Prostate gland (tissue), 2 donors: ENCODE data around the gene HNRNPUL1. TPM values are rescaled to one million over a fixed set of nuclear protein-coding genes. Genes with fewer than 3 reads are reported as not detected.
A peak's percentile ranks its signal among the peaks of the same experiment; 100 is the strongest.
"Not testable (repeated sequence)": the region's sequence is repeated elsewhere in the genome, so short reads cannot be mapped to it uniquely, and the experiment has no call there.

ENCODE experiments used
- DNase-seq: peaks from one replicate; pipeline ENCODE4 v3.0.0-alpha.2; 2019; ENCODE audit warnings: low spot score
- H3K27ac ChIP-seq, 2 donors: fragments of 200-600 bp; sonication (generic); 2 replicates each; pipeline ENCODE4 v1.5.1; 2017 to 2019
- H3K27me3 ChIP-seq: fragments of 200-600 bp; sonication (generic); replicated peaks from 2 replicates; pipeline ENCODE4 v1.5.1; 2019; ENCODE audit not compliant: insufficient read depth
- H3K36me3 ChIP-seq, 2 donors: fragments of 200-600 bp; sonication (generic); 1 replicate in 1 of 2; 2 replicates in 1 of 2; pipeline versions ENCODE4 v1.5.1 to v1.8.1; 2017 to 2019
- H3K4me1 ChIP-seq: fragments of 200-600 bp; sonication (generic); replicated peaks from 2 replicates; pipeline ENCODE4 v1.5.1; 2019
- H3K4me3 ChIP-seq, 2 donors: fragments of 200-600 bp; sonication (generic); 2 replicates each; pipeline ENCODE4 v1.5.1; 2017 to 2019
- H3K9me3 ChIP-seq: fragments of 200-600 bp; sonication (generic); 2 replicates; pipeline ENCODE4 v1.5.1; 2017
- POLR2A ChIP-seq: fragments of 450-650 bp; IDR thresholded peaks from one replicate; pipeline ENCODE4 v1.6.1; 2016; ENCODE audit warnings: antibody characterized with exemption, mild to moderate bottlenecking
- POLR2AphosphoS5 ChIP-seq: sonication (generic); formaldehyde crosslinking; IDR thresholded peaks from one replicate; pipeline ENCODE4 v1.6.1; 2017; ENCODE audit warnings: antibody characterized with exemption
- WGBS: methylation state at CpG from one replicate; pipeline ENCODE4 v1.1.5; 2018; 5-methylcytosine and 5-hydroxymethylcytosine counted together
- intact Hi-C: fragments of 100-400 bp; cut with DNase I; formaldehyde crosslinking; loops from one replicate; pipeline ENCODE4 v1.14.2; 2022
- total RNA-seq, 2 donors: library from RNA; depleted of rRNA; stranded (reverse); fragments of >200 nt; gene quantifications; one replicate each; pipeline ENCODE4 v1.1.0, GENCODE V29; 2016
- TF ChIP-seq, protein P1 (sequence below), 4 experiments: fragments of 200-600 bp in 2 of 4; fragments of 450-650 bp in 2 of 4; sonication (generic) in 2 of 4; IDR thresholded peaks; 1 replicate in 3 of 4; 2 replicates in 1 of 4; pipeline ENCODE4 v1.5.1; 2016 to 2019; ENCODE audit warnings: antibody characterized with exemption in 4 of 4, mild to moderate bottlenecking in 2 of 4, moderate library complexity in 2 of 4

The HNRNPUL1 gene
- total RNA-seq, 2 donors from 2014 or later: 133 to 183 TPM

DNA sequence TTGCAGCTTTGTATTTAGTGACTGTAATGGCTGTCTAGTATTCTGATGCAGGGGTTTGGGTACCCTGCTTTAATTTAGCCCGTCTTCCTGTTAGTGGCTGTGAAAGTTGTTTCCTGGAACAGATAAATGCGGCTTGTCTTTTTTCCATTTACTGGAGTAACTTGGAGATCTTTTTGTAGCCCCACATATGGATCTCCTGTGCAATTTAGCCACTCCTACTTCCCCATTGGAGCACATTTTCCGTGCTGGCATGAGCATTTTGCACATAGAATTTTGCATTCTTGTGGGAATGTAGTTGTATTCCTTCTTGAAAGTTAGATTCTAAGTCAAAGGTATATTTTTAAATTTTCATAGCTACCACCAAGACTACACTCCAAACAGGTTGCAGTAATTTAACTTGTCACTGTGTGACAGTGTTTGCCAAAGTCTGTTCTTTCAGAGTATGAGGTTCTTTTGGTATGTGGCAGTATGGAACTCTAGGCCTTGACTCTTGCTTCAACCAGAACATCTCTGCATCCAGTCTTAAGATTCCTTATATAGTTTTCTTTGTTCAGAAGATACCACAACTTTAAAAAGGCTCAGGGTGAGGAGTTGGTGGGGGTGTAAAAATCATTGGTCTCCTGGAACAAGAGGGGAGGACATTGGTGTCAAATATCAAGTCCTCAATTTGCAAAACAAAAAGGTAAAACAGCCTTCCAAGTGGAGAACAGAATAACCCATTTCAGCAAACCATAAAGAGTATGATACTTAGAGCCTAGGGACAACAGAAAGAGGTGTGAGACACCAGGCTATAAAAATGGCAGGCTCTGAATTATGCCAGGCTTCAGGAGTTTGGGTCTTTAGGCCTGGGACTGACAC is 24.7 kb downstream of the HNRNPUL1 start:
- TF ChIP-seq, protein P1, sequence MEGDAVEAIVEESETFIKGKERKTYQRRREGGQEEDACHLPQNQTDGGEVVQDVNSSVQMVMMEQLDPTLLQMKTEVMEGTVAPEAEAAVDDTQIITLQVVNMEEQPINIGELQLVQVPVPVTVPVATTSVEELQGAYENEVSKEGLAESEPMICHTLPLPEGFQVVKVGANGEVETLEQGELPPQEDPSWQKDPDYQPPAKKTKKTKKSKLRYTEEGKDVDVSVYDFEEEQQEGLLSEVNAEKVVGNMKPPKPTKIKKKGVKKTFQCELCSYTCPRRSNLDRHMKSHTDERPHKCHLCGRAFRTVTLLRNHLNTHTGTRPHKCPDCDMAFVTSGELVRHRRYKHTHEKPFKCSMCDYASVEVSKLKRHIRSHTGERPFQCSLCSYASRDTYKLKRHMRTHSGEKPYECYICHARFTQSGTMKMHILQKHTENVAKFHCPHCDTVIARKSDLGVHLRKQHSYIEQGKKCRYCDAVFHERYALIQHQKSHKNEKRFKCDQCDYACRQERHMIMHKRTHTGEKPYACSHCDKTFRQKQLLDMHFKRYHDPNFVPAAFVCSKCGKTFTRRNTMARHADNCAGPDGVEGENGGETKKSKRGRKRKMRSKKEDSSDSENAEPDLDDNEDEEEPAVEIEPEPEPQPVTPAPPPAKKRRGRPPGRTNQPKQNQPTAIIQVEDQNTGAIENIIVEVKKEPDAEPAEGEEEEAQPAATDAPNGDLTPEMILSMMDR (IDR thresholded peaks at IDR 0.05): no peak
- no peak for TF ChIP-seq POLR2A
- no peak for TF ChIP-seq POLR2AphosphoS5
- DNase-seq: no peak
- intact Hi-C loops: no loop called here
- peaks cover 14 to 17% of the 10 kb centered on the region in 2 donors for H3K36me3 ChIP-seq
- no peaks in the 10 kb centered on the region for H3K27me3 ChIP-seq
- no peaks in the 10 kb centered on the region for H3K4me1 ChIP-seq
- H3K4me3 ChIP-seq: no peak overlapping the region
- H3K27ac ChIP-seq: no peak overlapping the region
- no peaks in the 10 kb centered on the region for H3K9me3 ChIP-seq
- WGBS: 85% methylated on average over 3 of the region's 3 CpGs

DNA sequence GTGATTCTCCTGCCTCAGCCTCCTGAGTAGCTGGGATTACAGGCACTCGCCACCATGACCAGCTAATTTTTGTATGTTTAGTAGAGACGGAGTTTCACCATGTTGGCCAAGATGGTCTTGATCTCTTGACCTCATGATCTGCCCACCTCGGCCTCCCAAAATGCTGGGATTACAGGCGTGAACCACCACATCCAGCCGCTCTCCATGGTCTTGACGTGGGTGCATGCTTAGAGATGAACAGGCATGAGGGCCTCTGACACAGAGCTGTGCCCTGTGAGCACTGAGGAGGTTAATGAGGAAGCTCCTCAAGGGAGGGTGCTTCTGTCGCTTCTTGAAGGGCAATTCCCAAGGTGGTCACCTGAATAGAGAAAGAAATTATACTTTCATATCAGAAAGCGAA is 25.6 kb downstream of the HNRNPUL1 start:
- DNase-seq, H3K27ac ChIP-seq, intact Hi-C loops, H3K27me3 ChIP-seq, H3K9me3 ChIP-seq, H3K4me1 ChIP-seq, H3K4me3 ChIP-seq: not testable (repeated sequence)
- H3K36me3 ChIP-seq: peaks cover 23 to 26% of the 10 kb centered on the region in 2 donors
- 94% methylated on average over 8 of the region's 8 CpGs for WGBS

DNA sequence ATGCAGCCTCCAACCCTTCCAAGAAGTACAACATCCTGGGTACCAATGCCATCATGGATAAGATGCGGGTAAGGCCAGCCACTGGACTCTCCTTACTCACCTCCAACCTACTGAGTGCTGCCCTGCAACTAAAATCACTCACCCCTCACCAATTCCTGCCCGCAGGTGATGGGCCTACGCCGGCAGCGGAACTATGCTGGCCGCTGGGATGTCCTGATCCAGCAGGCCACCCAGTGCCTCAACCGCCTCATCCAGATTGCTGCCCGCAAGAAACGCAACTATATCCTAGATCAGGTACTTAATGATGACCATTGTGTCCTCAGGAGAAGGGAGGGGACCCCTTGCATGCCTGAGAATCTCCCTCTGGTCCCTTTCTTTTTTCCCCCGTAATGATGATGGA is 30.2 kb downstream of the HNRNPUL1 start:
- no peaks in the 10 kb centered on the region for H3K9me3 ChIP-seq
- no peak overlapping the region for H3K4me3 ChIP-seq
- WGBS: 93% methylated on average over 10 of the region's 10 CpGs
- H3K27me3 ChIP-seq: no peaks in the 10 kb centered on the region
- H3K27ac ChIP-seq: no peak overlapping the region
- no peak for TF ChIP-seq POLR2AphosphoS5
- TF ChIP-seq, protein P1 (IDR thresholded peaks at IDR 0.05): no peak
- no peak for TF ChIP-seq POLR2A
- intact Hi-C loops: no loop called here
- H3K4me1 ChIP-seq: peaks cover 6% of the 10 kb centered on the region
- DNase-seq: no peak
- H3K36me3 ChIP-seq: peaks cover 26 to 29% of the 10 kb centered on the region in 2 donors

DNA sequence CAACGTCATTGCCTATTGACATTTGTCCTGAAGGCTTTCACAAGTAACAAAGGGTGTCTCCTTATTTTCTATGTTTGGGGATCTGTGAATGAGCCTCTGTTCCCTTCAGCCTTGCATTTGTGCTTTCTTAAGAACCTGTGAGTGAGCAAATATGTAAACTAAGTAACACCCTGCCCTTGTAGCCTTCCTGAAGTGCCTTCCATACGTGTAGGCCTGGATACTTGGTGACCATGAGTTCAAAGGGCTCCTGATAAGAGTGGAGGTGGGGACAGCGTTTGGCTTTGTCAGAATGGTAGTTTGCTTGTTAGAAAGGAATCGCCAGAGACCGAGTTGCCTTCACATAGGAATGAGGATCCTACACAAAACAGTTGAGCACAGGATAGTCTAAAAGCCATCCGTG is 31.3 kb downstream of the HNRNPUL1 start:
- Histone ChIP-seq H3K27me3 (no peaks in the 10 kb centered on the region), H3K4me1 (peaks cover 6% of the 10 kb centered on the region), H3K4me3 (no peak overlapping the region), H3K9me3 (no peaks in the 10 kb centered on the region), H3K27ac (no peak overlapping the region), H3K36me3 (peaks cover 26 to 31% of the 10 kb centered on the region in 2 donors)
- DNase-seq: no peak
- intact Hi-C loops: no loop called here
- no peak for TF ChIP-seq POLR2AphosphoS5
- no peak for TF ChIP-seq POLR2A
- TF ChIP-seq, protein P1 (IDR thresholded peaks at IDR 0.05): no peak
- WGBS: 67% methylated on average over 6 of the region's 6 CpGs

DNA sequence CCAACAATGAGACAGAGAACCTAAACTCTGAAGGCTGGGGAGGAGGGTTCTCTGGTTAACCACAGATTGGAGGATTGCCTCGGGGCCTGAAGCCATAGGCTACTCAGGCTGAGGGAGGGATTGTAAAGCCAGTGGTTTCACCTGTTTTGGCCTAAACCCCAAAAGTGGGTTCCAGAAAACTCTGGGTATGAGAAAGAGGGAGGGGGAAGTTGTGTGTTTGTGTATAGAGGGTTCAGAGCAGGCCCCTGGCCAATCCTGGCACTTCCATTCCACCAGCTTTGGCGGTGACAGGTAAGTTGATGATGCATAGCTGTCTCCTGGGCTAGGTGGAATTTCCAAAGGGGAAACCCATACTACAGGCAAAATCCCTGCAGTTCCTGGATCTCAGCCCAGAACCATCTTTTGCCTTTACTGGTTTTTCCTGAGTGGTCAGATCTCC is 32.3 kb downstream of the HNRNPUL1 start:
- intact Hi-C loops: no loop called here
- Histone ChIP-seq H3K4me1 (peaks cover 6% of the 10 kb centered on the region), H3K27ac (peak overlapping the region; percentile 1 to 14), H3K4me3 (no peak overlapping the region), H3K9me3 (no peaks in the 10 kb centered on the region), H3K36me3 (peaks cover 26 to 34% of the 10 kb centered on the region in 2 donors), H3K27me3 (no peaks in the 10 kb centered on the region)
- 38% methylated on average over 2 of the region's 2 CpGs for WGBS
- peak; percentile 36 for DNase-seq
- TF ChIP-seq, protein P1 (IDR thresholded peaks at IDR 0.05): no peak
- TF ChIP-seq POLR2AphosphoS5 (peak; percentile 30), POLR2A (no peak)
